Right lobe of liver (tissue), 6 donors: ENCODE measurements around the gene ADORA1. TPM values are rescaled to one million over a fixed set of nuclear protein-coding genes. Genes with fewer than 3 reads are reported as not detected.

Experiments used
- ATAC-seq, 4 donors: fragments of 200-7000 bp; cut with Tn5 transposase; one replicate each; pipeline ENCODE4 v1.9.1; 2020; ENCODE audit warnings: mild to moderate bottlenecking in 4 of 4, moderate library complexity in 4 of 4
- DNase-seq, 3 donors: peaks; one replicate each; pipeline ENCODE4 v3.0.0-alpha.2; 2020
- H3K27ac ChIP-seq, 3 donors: fragments of 200-600 bp; one replicate each; pipeline ENCODE4 v1.8.0; 2022
- H3K27me3 ChIP-seq, 2 donors: fragments of 200-600 bp; one replicate each; pipeline ENCODE4 v1.8.0; 2022
- H3K36me3 ChIP-seq, 4 donors: fragments of 200-600 bp; sonication (generic) in 1 of 4; one replicate each; pipeline versions ENCODE4 v1.5.1 to v1.8.0; 2017 to 2022; ENCODE audit warnings: control low read depth in 1 of 4
- H3K4me1 ChIP-seq, 4 donors: fragments of 200-600 bp; sonication (generic) in 1 of 4; one replicate each; pipeline versions ENCODE4 v1.5.1 to v1.8.0; 2017 to 2022; ENCODE audit warnings: control low read depth in 1 of 4
- H3K4me3 ChIP-seq, 3 donors: fragments of 200-600 bp; one replicate each; pipeline ENCODE4 v1.8.0; 2022
- H3K9me3 ChIP-seq, 4 donors: fragments of 200-600 bp; sonication (generic) in 1 of 4; one replicate each; pipeline versions ENCODE4 v1.5.1 to v1.8.0; 2017 to 2022; ENCODE audit warnings: control low read depth in 1 of 4
- POLR2A ChIP-seq: fragments of 450-650 bp; IDR thresholded peaks from one replicate; pipeline ENCODE4 v1.6.1; 2017; ENCODE audit warnings: antibody characterized with exemption, mild to moderate bottlenecking
- WGBS: methylation state at CpG from one replicate; pipeline ENCODE4 v1.1.6; 2018; ENCODE audit warnings: low coverage, low lambda C conversion rate; ENCODE audit not compliant: insufficient coverage; ENCODE audit errors: missing lambda C conversion rate; 5-methylcytosine and 5-hydroxymethylcytosine counted together
- intact Hi-C, 2 donors: fragments of 100-400 bp; cut with DNase I; formaldehyde crosslinking; loops; one replicate each; pipeline versions ENCODE4 v1.11.2 to v1.14.1; 2022
- total RNA-seq, 6 experiments: library from RNA; depleted of rRNA in 2 of 6; stranded (reverse); fragments of >200 nt in 2 of 6; fragmentation: NEBNext Ultra II Directional in 3 of 6; extraction: Animal tissue kit (Norgen Biotek cat#: 25700) in 3 of 6; gene quantifications; one replicate each; pipeline versions ENCODE4 v1.1.0 to v1.2.4, GENCODE V29; 2016 to 2023
- TF ChIP-seq, protein P1 (sequence below), 4 donors: fragments of 200-600 bp in 3 of 4; fragments of 450-650 bp in 1 of 4; IDR thresholded peaks; one replicate each; pipeline versions ENCODE4 v1.5.1 to v1.8.0; 2016 to 2022; ENCODE audit warnings: antibody characterized with exemption in 4 of 4, mild to moderate bottlenecking in 2 of 4
- donor health status: DM: no; HTN: yes; CAD: no.
- donor health status: DM: no; HTN: no; CAD: no.
- donor health status: DM: no; HTN: no; CAD: no.
- donor health status: DM: no; HTN: yes; CAD: no.
- donor health status: DM: no; HTN: yes; CAD: no.

Gene ADORA1
- total RNA-seq, 6 experiments from 2014 or later: 0.31 to 0.78 (median 0.39) TPM; not detected in 1

DNA sequence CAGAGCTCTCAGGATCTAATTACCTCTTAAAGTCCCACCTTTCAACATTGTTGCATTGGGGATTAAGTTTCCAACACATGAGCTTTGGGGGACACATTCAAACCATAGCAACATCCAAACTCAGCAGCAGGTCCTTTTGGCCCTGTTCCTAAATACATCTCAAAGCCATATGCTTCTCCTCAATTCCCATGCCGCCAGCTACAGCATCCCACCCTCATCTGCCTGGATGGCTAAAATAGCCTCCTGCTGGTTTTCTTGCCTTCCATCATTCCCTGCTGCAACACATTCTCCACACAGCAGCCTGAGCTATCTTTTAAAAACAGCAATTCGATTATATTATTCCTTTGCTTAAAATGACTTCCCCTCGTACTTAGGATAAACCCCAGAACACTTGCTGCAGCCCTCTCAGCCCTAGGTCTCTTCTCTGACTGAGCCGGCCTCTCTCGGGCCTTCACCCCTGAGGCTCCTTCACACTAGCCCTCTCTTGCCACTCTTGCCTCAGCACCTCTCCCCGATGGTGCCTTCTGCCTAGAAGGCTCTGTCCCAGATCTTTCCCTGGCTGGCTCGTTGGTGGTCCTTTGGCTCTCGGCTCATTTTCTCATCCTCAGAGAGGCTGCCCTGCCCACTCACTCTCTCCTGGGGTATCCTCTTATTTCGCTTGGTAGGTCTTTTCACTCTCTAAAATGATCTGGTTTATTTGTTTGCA lies 31.6 kb downstream of the ADORA1 start:
- Histone ChIP-seq H3K27ac (no peak overlapping the region), H3K4me1 (no peaks in the 10 kb centered on the region), H3K9me3 (no peaks in the 10 kb centered on the region), H3K4me3 (no peak overlapping the region), H3K36me3 (no peaks in the 10 kb centered on the region), H3K27me3 (no peaks in the 10 kb centered on the region)
- intact Hi-C loops: no loop called here
- no peak for ATAC-seq
- TF ChIP-seq, protein P1, sequence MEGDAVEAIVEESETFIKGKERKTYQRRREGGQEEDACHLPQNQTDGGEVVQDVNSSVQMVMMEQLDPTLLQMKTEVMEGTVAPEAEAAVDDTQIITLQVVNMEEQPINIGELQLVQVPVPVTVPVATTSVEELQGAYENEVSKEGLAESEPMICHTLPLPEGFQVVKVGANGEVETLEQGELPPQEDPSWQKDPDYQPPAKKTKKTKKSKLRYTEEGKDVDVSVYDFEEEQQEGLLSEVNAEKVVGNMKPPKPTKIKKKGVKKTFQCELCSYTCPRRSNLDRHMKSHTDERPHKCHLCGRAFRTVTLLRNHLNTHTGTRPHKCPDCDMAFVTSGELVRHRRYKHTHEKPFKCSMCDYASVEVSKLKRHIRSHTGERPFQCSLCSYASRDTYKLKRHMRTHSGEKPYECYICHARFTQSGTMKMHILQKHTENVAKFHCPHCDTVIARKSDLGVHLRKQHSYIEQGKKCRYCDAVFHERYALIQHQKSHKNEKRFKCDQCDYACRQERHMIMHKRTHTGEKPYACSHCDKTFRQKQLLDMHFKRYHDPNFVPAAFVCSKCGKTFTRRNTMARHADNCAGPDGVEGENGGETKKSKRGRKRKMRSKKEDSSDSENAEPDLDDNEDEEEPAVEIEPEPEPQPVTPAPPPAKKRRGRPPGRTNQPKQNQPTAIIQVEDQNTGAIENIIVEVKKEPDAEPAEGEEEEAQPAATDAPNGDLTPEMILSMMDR (IDR thresholded peaks at IDR 0.05): no peak
- no peak for TF ChIP-seq POLR2A
- no peak for DNase-seq
- WGBS: 74% methylated on average over 7 of the region's 9 CpGs

GRCh38 chr1:203159844-203160243 lies 32.3 kb downstream of the ADORA1 start:
- no peak for TF ChIP-seq POLR2A
- TF ChIP-seq, protein P1 (IDR thresholded peaks at IDR 0.05): no peak
- Histone ChIP-seq H3K4me3 (no peak overlapping the region), H3K4me1 (no peaks in the 10 kb centered on the region), H3K27ac (no peak overlapping the region), H3K36me3 (no peaks in the 10 kb centered on the region), H3K9me3 (no peaks in the 10 kb centered on the region), H3K27me3 (no peaks in the 10 kb centered on the region)
- DNase-seq (no peak), ATAC-seq (no peak)
- intact Hi-C loops: no loop called here
- no CpG with 5 or more reads among the region's 1 CpG for WGBS

- H3K27me3 ChIP-seq: no peaks in the 10 kb centered on the region
- no peak overlapping the region for H3K4me3 ChIP-seq
- no peaks in the 10 kb centered on the region for H3K9me3 ChIP-seq
- intact Hi-C loops: no loop called here
- ATAC-seq (no peak), DNase-seq (no peak)
- TF ChIP-seq POLR2A: no peak
- TF ChIP-seq, protein P1 (IDR thresholded peaks at IDR 0.05): no peak
- 48% methylated on average over 6 of the region's 6 CpGs for WGBS
- no peaks in the 10 kb centered on the region for H3K4me1 ChIP-seq
- H3K36me3 ChIP-seq: no peaks in the 10 kb centered on the region
- H3K27ac ChIP-seq: no peak overlapping the region
Observed at GRCh38 chr1:203161175-203161574, 33.6 kb downstream of the ADORA1 start.

DNA sequence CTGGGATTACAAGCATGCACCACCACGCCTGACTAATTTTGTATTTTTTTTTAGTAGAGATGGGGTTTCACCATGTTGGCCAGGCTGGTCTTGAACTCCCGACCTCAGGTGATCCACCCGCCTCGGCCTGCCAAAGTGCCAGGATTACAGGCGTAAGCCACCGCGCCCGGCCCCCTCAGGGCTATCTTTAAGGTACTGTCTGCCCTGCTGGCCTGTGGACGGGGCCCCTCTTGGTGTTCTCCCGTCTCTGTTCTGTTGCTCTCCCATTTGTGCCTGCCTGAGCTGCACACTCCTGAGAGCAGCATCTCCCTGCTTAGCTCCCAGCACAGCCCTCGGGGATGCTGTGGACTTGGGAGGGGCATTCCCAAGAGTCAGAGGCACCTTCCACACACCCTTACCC lies 34.2 kb downstream of the ADORA1 start:
- intact Hi-C loops: no loop called here

More for the DNA sequence above, 34.2 kb downstream of the ADORA1 start:
- no peaks in the 10 kb centered on the region for H3K27me3 ChIP-seq
- no peak for ATAC-seq
- no peak for DNase-seq
- H3K4me3 ChIP-seq: no peak overlapping the region
- no peaks in the 10 kb centered on the region for H3K9me3 ChIP-seq
- no peaks in the 10 kb centered on the region for H3K36me3 ChIP-seq
- no peak overlapping the region for H3K27ac ChIP-seq
- WGBS: 63% methylated on average over 4 of the region's 11 CpGs
- no peak for TF ChIP-seq POLR2A
- TF ChIP-seq, protein P1 (IDR thresholded peaks at IDR 0.05): no peak
- no peaks in the 10 kb centered on the region for H3K4me1 ChIP-seq
